ENCODE data around the gene RTP5.

GRCh38 chr2:241849616-241850543 is 19.6 kb upstream of the RTP5 start:
- no peak for TF ChIP-seq SIN3A (IDR thresholded peaks at IDR 0.05; ENCODE audit: low read depth)
- no peak for TF ChIP-seq CTCF (IDR thresholded peaks at IDR 0.05 in 2 of 3, conservative IDR thresholded peaks at IDR 0.05 in 1 of 3; ENCODE audit: borderline replicate concordance in 1 of 3, insufficient read depth in 1 of 3, low read depth in 2 of 3, low read length in 2 of 3)
- TF ChIP-seq EZH2 (IDR thresholded peaks at IDR 0.05) = no peak
- TF ChIP-seq POLR2A (IDR thresholded peaks at IDR 0.05; ENCODE audit: borderline replicate concordance, extremely low read depth, insufficient read depth, insufficient read length) = no peak
- TF ChIP-seq CEBPB (IDR thresholded peaks at IDR 0.05; ENCODE audit: low read depth) = no peak
- TF ChIP-seq ZBTB33 (IDR thresholded peaks at IDR 0.05; ENCODE audit: extremely low read depth, insufficient replicate concordance, low read length) = no peak
- no peak for TF ChIP-seq POLR2AphosphoS5 (IDR thresholded peaks at IDR 0.05; ENCODE audit: low read depth, low read length)

Data from HCT116 (cell line).